T47D (cell line): ENCODE data around the gene IL17RD.
A peak's percentile ranks its signal among the peaks of the same experiment; 100 is the strongest.

Source experiments
- DNase-seq, 2 experiments: peaks; one replicate each; pipeline versions ENCODE4 v3.0.0 to v3.0.0-alpha.2; 2011 to 2012; ENCODE audit warnings: low read depth in 1 of 2, low spot score in 1 of 2
- JUND ChIP-seq: IDR thresholded peaks from 2 replicates; pipeline ENCODE4 v1.6.1; 2012; ENCODE audit warnings: low read depth
- in situ Hi-C: cut with HindIII; loops from 2 replicates; pipeline ENCODE4 v1.10.0; 2016; ENCODE audit warnings: low sequenced_read_pairs, low pct_unique_long_range_greater_than_20kb

The IL17RD gene

DNA sequence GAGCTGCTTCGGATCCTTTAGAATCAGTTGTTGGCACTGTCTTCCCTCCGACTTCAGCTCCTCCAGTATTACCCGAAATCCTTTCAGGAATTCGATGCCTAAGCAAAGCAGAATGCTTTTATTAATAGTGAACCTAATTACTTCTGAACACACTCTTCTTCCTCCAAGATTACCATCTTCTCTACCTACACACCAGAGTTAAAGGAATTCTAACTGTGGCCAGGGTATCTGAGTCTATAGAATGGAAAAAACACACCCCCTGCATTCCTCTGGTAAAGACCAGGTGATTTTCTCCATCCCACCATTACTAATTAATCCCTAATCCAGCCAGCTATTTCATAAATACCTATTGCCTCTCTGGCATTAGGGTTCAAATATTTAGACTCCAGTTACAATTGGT is 54.9 kb downstream of the IL17RD start:
- TF ChIP-seq JUND = no peak
- DNase-seq = no peak
- in situ Hi-C loops = no loop called here

DNA sequence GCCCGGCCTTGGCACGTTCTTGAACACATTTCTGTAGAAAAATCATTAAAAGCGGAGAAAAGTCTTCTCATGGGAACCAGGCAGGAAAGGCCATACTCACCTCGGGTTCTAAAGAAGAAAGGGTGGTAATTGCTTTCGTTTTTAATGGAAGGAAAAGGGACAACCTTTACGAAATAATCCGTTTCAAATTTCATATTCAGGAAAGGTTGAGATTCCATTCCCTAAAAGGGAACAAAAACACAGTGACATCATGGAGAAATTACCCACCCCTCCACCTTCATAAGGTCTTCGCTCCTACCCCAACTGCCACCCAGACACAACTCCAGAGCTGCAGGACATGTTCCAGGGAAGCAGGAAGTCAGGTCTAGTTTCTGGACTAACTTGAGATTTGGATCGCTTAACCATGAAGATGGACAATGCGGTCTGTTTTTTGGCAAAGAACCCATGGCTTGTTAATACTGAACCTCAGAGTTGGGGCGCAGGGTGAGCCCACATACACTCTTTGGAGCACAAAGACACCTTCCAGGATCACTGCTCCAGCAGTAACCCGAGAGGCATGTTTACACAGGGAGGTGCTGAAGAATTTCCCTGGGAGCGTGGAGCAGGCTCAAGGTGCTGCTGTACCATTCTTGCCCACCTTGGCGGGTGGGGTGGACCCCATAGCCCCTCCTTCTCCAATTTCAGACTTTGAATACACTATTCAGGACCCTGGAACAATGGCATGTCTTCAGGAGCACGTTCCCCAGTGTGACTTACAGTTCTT is 55.5 kb downstream of the IL17RD start:
- DNase-seq = peak; percentile 11 to 42
- in situ Hi-C loops = no loop called here
- no peak for TF ChIP-seq JUND

DNA sequence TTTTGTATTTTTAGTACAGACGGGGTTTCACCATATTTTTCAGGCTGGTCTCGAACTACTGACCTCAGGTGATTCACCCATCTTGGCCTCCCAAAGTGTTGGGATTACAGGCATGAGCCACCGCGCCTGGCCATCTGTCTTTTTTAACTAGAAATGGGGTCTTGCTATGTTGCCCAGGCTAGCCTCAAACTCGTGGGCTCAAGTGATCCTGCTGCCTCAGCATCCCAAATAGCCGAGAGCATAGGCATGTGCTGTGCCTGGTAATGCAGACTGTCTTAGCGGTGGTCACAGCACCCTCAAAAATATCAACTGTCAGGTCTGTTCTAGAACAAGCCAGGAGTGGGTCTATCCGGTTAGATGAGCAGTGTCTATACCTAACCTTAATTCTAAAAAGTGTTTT is 56.5 kb downstream of the IL17RD start:
- in situ Hi-C loops = no loop called here

DNA sequence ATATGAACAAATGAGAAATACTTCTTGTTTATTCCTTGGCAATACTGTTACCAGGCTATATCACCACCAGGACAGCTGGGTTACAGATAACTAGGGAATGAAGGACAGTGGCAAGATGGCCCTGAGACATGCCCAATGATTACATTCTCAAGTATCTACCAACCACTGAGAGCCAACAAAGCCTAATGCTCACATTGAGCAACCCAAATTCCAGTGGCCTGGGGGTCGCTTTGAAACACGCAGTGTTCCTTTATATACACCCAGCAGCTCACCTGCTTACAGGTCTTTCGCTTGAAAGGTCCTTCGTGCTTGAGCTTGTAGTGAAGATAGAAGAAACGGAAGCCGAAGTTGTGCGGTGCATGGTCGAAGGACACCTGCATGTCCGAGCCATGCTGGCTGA is 59.6 kb downstream of the IL17RD start:
- no peak for DNase-seq
- no peak for TF ChIP-seq JUND
- in situ Hi-C loops = no loop called here

More for the DNA sequence above, 56.5 kb downstream of the IL17RD start:
- no peak for DNase-seq
- TF ChIP-seq JUND = no peak

DNA sequence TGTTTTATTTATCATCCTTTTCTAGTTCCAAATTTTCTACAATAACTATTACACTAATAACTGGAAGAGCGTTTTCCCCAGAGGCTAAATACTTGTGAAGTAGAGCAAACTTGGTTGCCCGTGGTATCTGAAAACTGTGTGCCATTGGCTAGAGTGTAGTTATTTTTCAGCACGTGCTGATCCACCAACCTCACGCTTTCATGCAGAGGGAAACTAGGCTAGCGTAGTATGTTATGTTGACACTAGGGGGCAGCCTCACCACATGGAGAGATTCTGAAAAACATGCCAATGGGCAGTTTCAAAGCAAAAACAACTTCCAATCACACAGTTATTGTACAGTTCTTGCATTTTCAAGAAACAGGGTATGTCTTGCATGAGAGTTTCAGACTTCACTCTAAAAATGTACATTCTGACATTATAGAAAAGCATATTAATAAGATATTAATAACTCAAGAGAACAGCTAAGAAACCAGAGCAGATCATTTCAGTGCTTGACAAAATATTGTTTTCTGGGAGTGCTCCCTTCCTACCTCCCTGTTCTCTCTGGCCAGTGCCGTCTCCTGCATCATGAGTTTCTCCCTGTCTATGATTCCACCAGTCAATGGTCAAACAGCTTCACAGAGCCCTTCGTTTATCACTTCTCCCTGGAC is 65.0 kb downstream of the IL17RD start:
- TF ChIP-seq JUND = no peak
- DNase-seq = peak; percentile 22 to 73
- in situ Hi-C loops = no loop called here

DNA sequence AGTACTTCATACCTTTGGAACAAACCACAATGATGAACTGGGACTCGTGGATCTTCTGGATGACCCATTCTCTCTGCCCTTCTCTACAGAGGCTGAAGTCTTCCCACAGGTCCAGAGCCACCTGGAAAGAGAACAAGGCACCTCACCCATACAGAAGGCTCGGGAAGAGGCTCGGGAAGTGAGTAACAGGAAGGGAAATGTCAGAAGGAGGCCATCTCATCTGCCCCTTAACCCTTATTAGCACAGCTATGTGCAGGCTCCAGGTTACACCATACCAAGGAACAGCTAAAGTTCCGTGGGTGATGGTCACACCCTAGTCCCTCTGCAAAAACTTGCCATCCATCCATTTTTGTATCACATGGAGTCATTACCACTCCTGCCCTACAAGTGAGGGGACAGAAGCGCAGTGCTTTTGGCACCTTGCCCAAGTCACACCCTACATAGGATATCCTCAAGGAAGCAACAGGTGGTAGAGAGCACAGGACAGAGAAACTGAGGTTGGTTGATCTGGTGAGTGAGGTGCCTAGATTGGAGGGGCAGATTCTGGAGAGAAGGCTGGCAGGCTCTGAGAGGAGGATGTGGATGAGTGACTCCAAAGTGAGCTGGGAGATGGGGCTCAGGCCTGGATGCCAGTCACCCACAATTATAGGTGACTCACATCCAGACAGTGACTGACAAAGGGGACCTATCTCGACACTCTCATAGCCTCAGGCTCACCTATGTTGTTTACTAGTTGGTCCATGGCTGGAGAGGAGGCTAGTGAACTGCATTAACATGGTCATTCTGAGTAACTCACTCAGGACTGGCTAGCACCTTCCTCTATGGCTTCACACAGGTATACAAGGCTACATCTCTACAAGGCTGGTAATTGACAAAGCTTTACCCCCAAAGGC is 66.5 kb downstream of the IL17RD start:
- in situ Hi-C loops = no loop called here
- no peak for TF ChIP-seq JUND
- no peak for DNase-seq

DNA sequence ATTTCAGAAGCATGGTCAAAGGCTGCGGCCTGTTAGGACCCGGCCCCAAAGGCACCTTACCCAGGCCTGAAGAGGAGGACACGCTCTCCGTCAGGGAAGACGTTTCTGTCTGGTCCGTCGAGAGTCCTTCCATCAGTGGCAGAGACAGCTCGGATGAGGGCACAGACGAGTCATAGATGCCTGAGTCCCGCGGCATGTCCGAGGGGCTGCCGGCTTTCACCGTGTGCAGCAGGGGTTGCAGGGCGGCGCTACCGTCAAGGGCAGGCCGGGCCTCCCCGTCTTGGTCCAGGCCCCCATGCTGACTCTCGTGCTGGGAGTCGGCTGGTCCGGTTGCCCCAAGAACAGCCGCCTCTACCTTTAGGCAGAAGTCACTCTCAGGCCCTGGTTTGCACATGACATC is 67.6 kb downstream of the IL17RD start:
- in situ Hi-C loops = no loop called here
- no peak for TF ChIP-seq JUND
- no peak for DNase-seq

DNA sequence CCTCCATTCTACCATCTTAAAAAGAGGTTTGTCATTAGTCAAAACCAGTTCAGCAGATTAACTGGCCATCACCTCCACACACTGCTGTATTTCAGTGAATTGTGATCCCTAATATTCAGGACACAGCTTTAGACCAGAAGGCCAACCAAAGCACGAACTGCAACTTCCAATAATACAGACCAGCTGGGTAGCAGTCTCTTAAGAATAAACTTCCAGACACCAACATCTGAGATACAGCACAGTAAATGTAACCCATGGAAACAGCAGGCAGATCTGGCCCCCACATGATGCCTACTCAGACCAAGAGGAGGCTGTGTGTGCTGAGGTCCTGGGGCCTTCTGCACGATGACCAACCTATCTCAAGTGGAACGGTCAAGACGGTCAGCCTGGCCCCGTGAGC is 69.8 kb downstream of the IL17RD start:
- in situ Hi-C loops = no loop called here
- DNase-seq = no peak
- TF ChIP-seq JUND = no peak

DNA sequence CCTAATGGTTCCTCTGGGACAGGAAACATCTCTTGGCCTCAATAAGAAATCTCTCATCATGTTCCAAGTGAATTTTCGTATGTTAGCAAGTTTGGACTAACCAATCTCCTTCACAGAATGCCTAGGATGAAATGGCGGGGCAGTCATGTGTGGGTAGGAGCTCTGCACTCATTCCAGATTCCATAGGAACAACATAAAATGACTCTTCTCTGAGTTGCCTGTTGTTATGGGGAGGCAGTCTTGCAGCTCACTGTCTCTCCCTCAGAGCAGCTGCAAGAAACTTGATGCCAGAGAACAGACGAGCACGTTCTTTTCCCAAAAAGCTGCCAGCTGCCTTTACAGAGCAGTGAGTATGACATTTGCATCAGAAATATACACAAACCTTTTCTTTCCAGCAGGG is 70.6 kb downstream of the IL17RD start:
- TF ChIP-seq JUND = no peak
- in situ Hi-C loops = no loop called here
- DNase-seq = no peak

DNA sequence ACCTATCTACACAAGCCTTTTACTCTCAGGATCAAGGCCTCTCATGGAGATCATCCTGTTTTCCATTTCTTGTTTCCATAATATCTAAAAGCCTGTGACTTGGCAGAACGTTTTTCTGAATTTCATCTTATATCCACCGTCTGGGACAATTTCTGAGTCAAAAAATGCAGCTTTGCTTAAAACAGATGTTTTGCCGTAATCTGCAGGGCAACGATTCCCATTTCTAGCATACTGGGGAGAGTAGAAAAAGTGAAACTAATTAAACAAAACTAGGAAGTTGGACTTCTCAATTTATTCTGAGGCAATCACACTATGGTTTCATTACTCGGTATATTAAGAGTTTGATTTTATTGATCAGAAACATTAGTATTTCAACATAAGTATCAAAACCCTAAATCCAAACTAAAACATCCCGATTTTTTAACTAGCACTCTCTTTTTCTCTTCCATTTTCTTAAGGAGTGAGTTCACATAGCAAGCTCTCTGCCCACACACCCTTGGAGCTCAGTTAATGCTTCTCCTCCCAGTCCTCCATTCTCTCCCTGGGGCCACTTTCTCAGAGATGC is 71.1 kb downstream of the IL17RD start:
- DNase-seq = no peak
- in situ Hi-C loops = no loop called here
- TF ChIP-seq JUND = no peak

DNA sequence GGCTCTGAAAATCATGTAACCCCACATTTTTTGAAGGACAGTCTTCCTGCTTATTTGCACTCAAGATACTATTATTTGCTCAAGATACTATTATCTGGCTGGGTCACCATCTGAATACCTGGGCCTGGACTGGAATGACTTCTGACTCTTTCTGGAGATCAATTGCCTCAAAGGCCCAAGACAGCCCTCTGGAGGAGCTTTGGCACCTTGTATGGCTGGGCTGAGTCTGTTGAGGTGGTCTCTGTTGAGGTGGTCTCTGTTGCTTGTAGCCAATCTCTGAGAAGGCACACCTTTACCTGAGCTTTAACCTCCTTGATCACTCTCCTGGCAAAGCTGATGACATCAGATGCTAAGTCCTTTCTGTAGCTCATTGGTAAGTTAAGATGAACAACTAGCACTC is 71.7 kb downstream of the IL17RD start:
- in situ Hi-C loops = no loop called here
- no peak for DNase-seq

DNA sequence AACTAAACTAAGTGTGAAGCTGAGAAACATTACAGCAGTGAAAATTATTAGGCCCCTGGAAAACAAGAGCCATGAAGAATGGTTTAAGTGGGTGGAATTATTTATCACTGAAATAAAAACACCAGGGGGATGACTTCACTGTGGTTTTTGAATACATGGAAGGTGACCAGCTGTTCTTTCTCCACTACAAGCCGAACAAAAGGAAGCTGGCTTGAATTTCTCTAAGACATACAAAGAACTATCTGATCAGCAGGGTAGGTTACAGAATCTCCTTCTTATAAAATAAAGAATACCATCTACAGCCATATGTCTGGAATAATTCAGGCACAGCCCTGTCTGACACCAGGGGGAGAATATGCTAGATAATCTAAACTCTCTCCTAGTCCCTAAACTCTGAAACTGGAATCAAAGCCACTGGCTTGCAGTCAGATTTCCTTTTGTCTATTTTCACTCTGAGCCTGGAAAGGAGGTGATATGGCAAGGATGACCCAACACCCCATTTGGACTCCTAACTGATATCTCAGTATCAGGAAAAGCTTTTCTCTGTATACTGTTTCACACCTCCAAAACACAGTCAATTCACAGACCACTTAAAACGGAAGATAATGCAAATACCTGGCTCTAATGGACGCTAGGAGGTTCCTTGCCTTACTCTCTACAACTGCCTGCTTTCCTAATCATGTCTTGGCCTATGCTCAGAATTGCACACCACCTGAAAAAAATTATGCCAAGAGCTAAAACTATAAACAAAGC is 73.5 kb downstream of the IL17RD start:
- no peak for TF ChIP-seq JUND
- in situ Hi-C loops = no loop called here
- no peak for DNase-seq

More for the DNA sequence above, 71.7 kb downstream of the IL17RD start:
- no peak for TF ChIP-seq JUND
